ENCODE data around the gene AP4E1. TPM values are rescaled to one million over a fixed set of nuclear protein-coding genes. Genes with fewer than 3 reads are reported as not detected.
"Not testable (repeated sequence)": the region's sequence is repeated elsewhere in the genome, so short reads cannot be mapped to it uniquely, and the experiment has no call there.

Gene AP4E1
- polyA plus RNA-seq, 1 donor from 2014 or later: 8.6 TPM

DNA sequence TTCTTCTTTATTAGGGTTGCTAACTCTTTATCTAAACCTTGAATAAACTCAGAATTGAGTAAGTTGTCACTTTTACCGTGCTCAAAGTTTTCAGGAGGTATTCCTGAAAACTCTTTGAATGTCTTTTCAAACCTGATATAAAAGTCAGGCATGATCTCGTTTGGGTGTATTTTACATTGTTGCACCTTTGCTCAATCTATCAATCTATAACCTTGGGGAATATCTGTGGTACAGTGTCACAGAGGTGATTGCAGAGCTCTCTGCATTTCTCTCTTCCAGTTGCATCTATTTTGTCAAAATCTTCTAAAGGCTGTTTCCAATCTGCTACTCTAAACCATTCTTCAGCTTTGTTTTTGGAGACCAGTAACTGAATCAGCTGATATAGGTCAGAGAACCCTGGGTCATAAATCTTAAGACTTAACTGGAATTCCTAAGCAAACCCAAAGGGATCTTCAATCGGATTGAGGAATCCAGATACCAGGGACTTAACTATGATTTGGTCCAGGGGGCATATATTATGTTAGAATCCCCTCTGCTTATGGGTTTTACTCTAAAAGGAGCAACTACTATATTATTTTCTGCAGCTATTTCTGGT, 35.6 kb upstream of the AP4E1 start:
- Histone ChIP-seq H3F3A (ENCODE audit: insufficient read depth, low read length, poor library complexity, severe bottlenecking) (no peaks in the 10 kb centered on the region), H3K27ac (ENCODE audit: low read length) (no peak overlapping the region), H3K4me3 (ENCODE audit: low read length) (no peak overlapping the region), H3K9ac (ENCODE audit: low read length) (no peak overlapping the region), H3K9me2 (ENCODE audit: insufficient read depth, low read length) (no peaks in the 10 kb centered on the region), H3K4me2 (ENCODE audit: low read length) (no peak overlapping the region), H2AFZ (ENCODE audit: low read depth, low read length) (no peak overlapping the region), H3K27me3 (ENCODE audit: insufficient read depth, low read depth, low read length) (no peaks in the 10 kb centered on the region), H3K9me3 (ENCODE audit: low read length) (no peaks in the 10 kb centered on the region), H4K20me1 (ENCODE audit: insufficient read depth) (no peaks in the 10 kb centered on the region), H3K36me3 (ENCODE audit: insufficient read depth, low read length) (no peaks in the 10 kb centered on the region), H3K79me2 (replicated peaks; ENCODE audit: insufficient read depth, low read length) (no peaks in the 10 kb centered on the region)
- TF ChIP-seq MXI1 (conservative IDR thresholded peaks at IDR 0.05; ENCODE audit: poor library complexity, severe bottlenecking) (no peak), TAF1 (IDR thresholded peaks at IDR 0.05; ENCODE audit: low read depth) (no peak), SMC3 (conservative IDR thresholded peaks at IDR 0.05; ENCODE audit: poor library complexity) (no peak), RAD21 (conservative IDR thresholded peaks at IDR 0.05) (no peak), EP300 (conservative IDR thresholded peaks at IDR 0.05; ENCODE audit: poor library complexity, severe bottlenecking) (no peak), EZH2 (IDR thresholded peaks at IDR 0.05; ENCODE audit: borderline replicate concordance, insufficient read depth, low read length, poor library complexity, severe bottlenecking) (no peak)
- TF ChIP-seq, protein P1, sequence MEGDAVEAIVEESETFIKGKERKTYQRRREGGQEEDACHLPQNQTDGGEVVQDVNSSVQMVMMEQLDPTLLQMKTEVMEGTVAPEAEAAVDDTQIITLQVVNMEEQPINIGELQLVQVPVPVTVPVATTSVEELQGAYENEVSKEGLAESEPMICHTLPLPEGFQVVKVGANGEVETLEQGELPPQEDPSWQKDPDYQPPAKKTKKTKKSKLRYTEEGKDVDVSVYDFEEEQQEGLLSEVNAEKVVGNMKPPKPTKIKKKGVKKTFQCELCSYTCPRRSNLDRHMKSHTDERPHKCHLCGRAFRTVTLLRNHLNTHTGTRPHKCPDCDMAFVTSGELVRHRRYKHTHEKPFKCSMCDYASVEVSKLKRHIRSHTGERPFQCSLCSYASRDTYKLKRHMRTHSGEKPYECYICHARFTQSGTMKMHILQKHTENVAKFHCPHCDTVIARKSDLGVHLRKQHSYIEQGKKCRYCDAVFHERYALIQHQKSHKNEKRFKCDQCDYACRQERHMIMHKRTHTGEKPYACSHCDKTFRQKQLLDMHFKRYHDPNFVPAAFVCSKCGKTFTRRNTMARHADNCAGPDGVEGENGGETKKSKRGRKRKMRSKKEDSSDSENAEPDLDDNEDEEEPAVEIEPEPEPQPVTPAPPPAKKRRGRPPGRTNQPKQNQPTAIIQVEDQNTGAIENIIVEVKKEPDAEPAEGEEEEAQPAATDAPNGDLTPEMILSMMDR (IDR thresholded peaks at IDR 0.05; ENCODE audit: poor library complexity, severe bottlenecking): no peak
- TF ChIP-seq, protein P2, sequence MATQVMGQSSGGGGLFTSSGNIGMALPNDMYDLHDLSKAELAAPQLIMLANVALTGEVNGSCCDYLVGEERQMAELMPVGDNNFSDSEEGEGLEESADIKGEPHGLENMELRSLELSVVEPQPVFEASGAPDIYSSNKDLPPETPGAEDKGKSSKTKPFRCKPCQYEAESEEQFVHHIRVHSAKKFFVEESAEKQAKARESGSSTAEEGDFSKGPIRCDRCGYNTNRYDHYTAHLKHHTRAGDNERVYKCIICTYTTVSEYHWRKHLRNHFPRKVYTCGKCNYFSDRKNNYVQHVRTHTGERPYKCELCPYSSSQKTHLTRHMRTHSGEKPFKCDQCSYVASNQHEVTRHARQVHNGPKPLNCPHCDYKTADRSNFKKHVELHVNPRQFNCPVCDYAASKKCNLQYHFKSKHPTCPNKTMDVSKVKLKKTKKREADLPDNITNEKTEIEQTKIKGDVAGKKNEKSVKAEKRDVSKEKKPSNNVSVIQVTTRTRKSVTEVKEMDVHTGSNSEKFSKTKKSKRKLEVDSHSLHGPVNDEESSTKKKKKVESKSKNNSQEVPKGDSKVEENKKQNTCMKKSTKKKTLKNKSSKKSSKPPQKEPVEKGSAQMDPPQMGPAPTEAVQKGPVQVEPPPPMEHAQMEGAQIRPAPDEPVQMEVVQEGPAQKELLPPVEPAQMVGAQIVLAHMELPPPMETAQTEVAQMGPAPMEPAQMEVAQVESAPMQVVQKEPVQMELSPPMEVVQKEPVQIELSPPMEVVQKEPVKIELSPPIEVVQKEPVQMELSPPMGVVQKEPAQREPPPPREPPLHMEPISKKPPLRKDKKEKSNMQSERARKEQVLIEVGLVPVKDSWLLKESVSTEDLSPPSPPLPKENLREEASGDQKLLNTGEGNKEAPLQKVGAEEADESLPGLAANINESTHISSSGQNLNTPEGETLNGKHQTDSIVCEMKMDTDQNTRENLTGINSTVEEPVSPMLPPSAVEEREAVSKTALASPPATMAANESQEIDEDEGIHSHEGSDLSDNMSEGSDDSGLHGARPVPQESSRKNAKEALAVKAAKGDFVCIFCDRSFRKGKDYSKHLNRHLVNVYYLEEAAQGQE (IDR thresholded peaks at IDR 0.05; ENCODE audit: borderline replicate concordance): no peak

DNA sequence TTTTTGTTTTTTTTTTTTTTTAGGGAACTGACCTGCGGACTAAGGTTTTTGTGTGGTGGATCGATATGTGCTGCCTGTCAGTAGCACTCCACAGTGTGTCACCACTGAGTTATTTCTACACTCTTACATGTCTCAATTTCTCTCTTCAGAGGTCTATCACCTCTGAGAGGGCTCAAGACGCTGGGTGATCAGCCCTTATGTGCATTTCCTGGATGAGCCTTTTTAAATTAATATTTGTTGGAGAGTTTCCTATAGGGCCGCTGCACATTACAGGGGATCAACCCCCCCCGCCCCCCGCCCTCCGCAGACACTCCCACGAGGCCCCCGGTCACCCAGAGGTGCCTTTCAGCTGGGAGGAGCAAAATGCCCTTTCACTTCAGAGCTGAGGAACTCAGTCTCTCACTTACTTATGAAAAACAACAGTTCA, 34.5 kb upstream of the AP4E1 start:
- Histone ChIP-seq H3K36me3 (ENCODE audit: insufficient read depth, low read length) (no peaks in the 10 kb centered on the region), H3K4me2 (ENCODE audit: low read length) (no peak overlapping the region), H3K27ac (ENCODE audit: low read length) (no peak overlapping the region), H3K9me3 (ENCODE audit: low read length) (no peaks in the 10 kb centered on the region), H3K9ac (ENCODE audit: low read length) (no peak overlapping the region), H4K20me1 (ENCODE audit: insufficient read depth) (no peaks in the 10 kb centered on the region), H3K9me2 (ENCODE audit: insufficient read depth, low read length) (no peaks in the 10 kb centered on the region), H3K4me3 (ENCODE audit: low read length) (no peak overlapping the region), H3K79me2 (replicated peaks; ENCODE audit: insufficient read depth, low read length) (no peaks in the 10 kb centered on the region), H2AFZ (ENCODE audit: low read depth, low read length) (no peak overlapping the region), H3F3A (ENCODE audit: insufficient read depth, low read length, poor library complexity, severe bottlenecking) (no peaks in the 10 kb centered on the region), H3K27me3 (ENCODE audit: insufficient read depth, low read depth, low read length) (no peaks in the 10 kb centered on the region)
- TF ChIP-seq MXI1 (conservative IDR thresholded peaks at IDR 0.05; ENCODE audit: poor library complexity, severe bottlenecking) (no peak), RAD21 (conservative IDR thresholded peaks at IDR 0.05) (no peak), SMC3 (conservative IDR thresholded peaks at IDR 0.05; ENCODE audit: poor library complexity) (no peak), EZH2 (IDR thresholded peaks at IDR 0.05; ENCODE audit: borderline replicate concordance, insufficient read depth, low read length, poor library complexity, severe bottlenecking) (no peak), EP300 (conservative IDR thresholded peaks at IDR 0.05; ENCODE audit: poor library complexity, severe bottlenecking) (no peak), TAF1 (IDR thresholded peaks at IDR 0.05; ENCODE audit: low read depth) (no peak)

DNA sequence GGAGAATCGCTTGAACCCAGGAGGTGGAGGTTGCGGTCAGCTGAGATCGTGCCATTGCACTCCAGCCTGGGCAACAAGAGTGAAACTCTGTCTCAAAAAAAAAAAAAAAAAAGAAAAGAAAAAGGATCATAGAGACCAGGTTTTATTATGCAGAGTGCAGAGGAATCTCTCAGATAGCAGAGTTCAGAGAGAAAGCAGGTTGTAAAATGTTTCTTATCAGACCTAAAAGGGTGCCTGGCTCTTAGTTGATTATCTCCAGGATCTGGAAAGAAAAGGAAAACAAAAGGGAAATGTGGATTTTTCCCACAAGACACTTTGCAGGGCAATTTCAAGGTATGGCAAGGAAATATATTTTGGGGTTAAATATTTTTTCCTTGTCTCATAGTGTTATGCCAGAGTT, 33.2 kb upstream of the AP4E1 start:
- not testable (repeated sequence) for H3K27ac ChIP-seq (ENCODE audit: low read length); H3K9me2 ChIP-seq (ENCODE audit: insufficient read depth, low read length)

More for the DNA sequence above, 33.2 kb upstream of the AP4E1 start:
- H2AFZ ChIP-seq (ENCODE audit: low read depth, low read length); H3K79me2 ChIP-seq (replicated peaks; ENCODE audit: insufficient read depth, low read length); H3K4me2 ChIP-seq (ENCODE audit: low read length); H3F3A ChIP-seq (ENCODE audit: insufficient read depth, low read length, poor library complexity, severe bottlenecking); H3K36me3 ChIP-seq (ENCODE audit: insufficient read depth, low read length); H4K20me1 ChIP-seq (ENCODE audit: insufficient read depth); H3K9ac ChIP-seq (ENCODE audit: low read length); H3K4me3 ChIP-seq (ENCODE audit: low read length); H3K9me3 ChIP-seq (ENCODE audit: low read length); H3K27me3 ChIP-seq (ENCODE audit: insufficient read depth, low read depth, low read length): not testable (repeated sequence)
